Transverse colon (tissue), 4 donors: ENCODE data around the gene SMAD5.

Source experiments
- CTCF ChIP-seq, 5 experiments: fragments of 200-600 bp in 3 of 5; fragments of 450-650 bp in 2 of 5; sonication (generic) in 3 of 5; IDR thresholded peaks; 1 replicate in 2 of 5; 2 replicates in 3 of 5; pipeline ENCODE4 v1.5.1; 2016 to 2017; ENCODE audit warnings: antibody characterized with exemption in 5 of 5, inconsistent platforms in 3 of 5, mild to moderate bottlenecking in 2 of 5, moderate library complexity in 1 of 5
- POLR2A ChIP-seq: fragments of 450-650 bp; IDR thresholded peaks from one replicate; pipeline ENCODE4 v1.6.1; 2016; ENCODE audit warnings: antibody characterized with exemption, mild to moderate bottlenecking, moderate library complexity
- POLR2AphosphoS5 ChIP-seq, 3 donors: sonication (generic); formaldehyde crosslinking; IDR thresholded peaks; one replicate each; pipeline ENCODE4 v1.6.1; 2016; ENCODE audit warnings: antibody characterized with exemption in 3 of 3

- no peak for TF ChIP-seq CTCF (IDR thresholded peaks at IDR 0.05)
- TF ChIP-seq POLR2AphosphoS5 (IDR thresholded peaks at IDR 0.05): no peak
- no peak for TF ChIP-seq POLR2A
Observed at GRCh38 chr5:136113606-136114005, 19.0 kb upstream of the SMAD5 start.
